Measurements from ENCODE around the gene ABLIM3. TPM values are rescaled to one million over a fixed set of nuclear protein-coding genes. Genes with fewer than 3 reads are reported as not detected.

ABLIM3 gene
- total and polyA plus RNA-seq, 2 donors = 1.4 to 7.3 TPM

- H3K4me1 ChIP-seq (ENCODE audit: control insufficient read depth in 2 of 2, insufficient read depth in 2 of 2, low read length in 2 of 2) = no peaks in the 10 kb centered on the region
- WGBS = 84% methylated on average over 5 of the region's 5 CpGs
Measured at GRCh38 chr5:149215478-149216090, 74.3 kb downstream of the ABLIM3 start.

GRCh38 chr5:149216496-149216895 lies 75.2 kb downstream of the ABLIM3 start:
- H3K4me3 ChIP-seq (ENCODE audit: low read length in 2 of 2) = no peak overlapping the region
- H3K27me3 ChIP-seq (ENCODE audit: control insufficient read depth in 2 of 2, insufficient read depth in 1 of 2, low read length in 1 of 2) = no peaks in the 10 kb centered on the region
- H3K36me3 ChIP-seq (ENCODE audit: control insufficient read depth in 2 of 2, insufficient read depth in 2 of 2, low read length in 1 of 2) = no peaks in the 10 kb centered on the region
- no peak overlapping the region for H3K27ac ChIP-seq (ENCODE audit: low read depth in 1 of 2, low read length in 1 of 2)
- H3K9me3 ChIP-seq (ENCODE audit: control insufficient read depth in 2 of 2, insufficient read depth in 1 of 2, low read length in 1 of 2) = no peaks in the 10 kb centered on the region
- 93% methylated on average over 2 of the region's 2 CpGs for WGBS
- H3K4me1 ChIP-seq (ENCODE audit: control insufficient read depth in 2 of 2, insufficient read depth in 2 of 2, low read length in 2 of 2) = no peaks in the 10 kb centered on the region
- DNase-seq (ENCODE audit: low read depth in 6 of 9, low spot score in 9 of 9) = no peak

More at GRCh38 chr5:149215478-149216090, 74.3 kb downstream of the ABLIM3 start:
- Histone ChIP-seq H3K9me3 (ENCODE audit: control insufficient read depth in 2 of 2, insufficient read depth in 1 of 2, low read length in 1 of 2) (no peaks in the 10 kb centered on the region), H3K27me3 (ENCODE audit: control insufficient read depth in 2 of 2, insufficient read depth in 1 of 2, low read length in 1 of 2) (no peaks in the 10 kb centered on the region), H3K4me3 (ENCODE audit: low read length in 2 of 2) (no peak overlapping the region), H3K36me3 (ENCODE audit: control insufficient read depth in 2 of 2, insufficient read depth in 2 of 2, low read length in 1 of 2) (no peaks in the 10 kb centered on the region), H3K27ac (ENCODE audit: low read depth in 1 of 2, low read length in 1 of 2) (no peak overlapping the region)
- no peak for DNase-seq (ENCODE audit: low read depth in 6 of 9, low spot score in 9 of 9)

GRCh38 chr5:149217096-149217802 lies 76.0 kb downstream of the ABLIM3 start:
- no peaks in the 10 kb centered on the region for H3K4me1 ChIP-seq (ENCODE audit: control insufficient read depth in 2 of 2, insufficient read depth in 2 of 2, low read length in 2 of 2)
- H3K36me3 ChIP-seq (ENCODE audit: control insufficient read depth in 2 of 2, insufficient read depth in 2 of 2, low read length in 1 of 2) = no peaks in the 10 kb centered on the region
- DNase-seq (ENCODE audit: low read depth in 6 of 9, low spot score in 9 of 9) = no peak
- 92% methylated on average over 6 of the region's 6 CpGs for WGBS
- no peak overlapping the region for H3K27ac ChIP-seq (ENCODE audit: low read depth in 1 of 2, low read length in 1 of 2)
- no peaks in the 10 kb centered on the region for H3K9me3 ChIP-seq (ENCODE audit: control insufficient read depth in 2 of 2, insufficient read depth in 1 of 2, low read length in 1 of 2)
- H3K27me3 ChIP-seq (ENCODE audit: control insufficient read depth in 2 of 2, insufficient read depth in 1 of 2, low read length in 1 of 2) = no peaks in the 10 kb centered on the region
- H3K4me3 ChIP-seq (ENCODE audit: low read length in 2 of 2) = no peak overlapping the region

- Histone ChIP-seq H3K36me3 (ENCODE audit: control insufficient read depth in 2 of 2, insufficient read depth in 2 of 2, low read length in 1 of 2) (no peaks in the 10 kb centered on the region), H3K27ac (ENCODE audit: low read depth in 1 of 2, low read length in 1 of 2) (no peak overlapping the region), H3K4me1 (ENCODE audit: control insufficient read depth in 2 of 2, insufficient read depth in 2 of 2, low read length in 2 of 2) (no peaks in the 10 kb centered on the region), H3K4me3 (ENCODE audit: low read length in 2 of 2) (no peak overlapping the region), H3K9me3 (ENCODE audit: control insufficient read depth in 2 of 2, insufficient read depth in 1 of 2, low read length in 1 of 2) (no peaks in the 10 kb centered on the region), H3K27me3 (ENCODE audit: control insufficient read depth in 2 of 2, insufficient read depth in 1 of 2, low read length in 1 of 2) (no peaks in the 10 kb centered on the region)
- DNase-seq (ENCODE audit: low read depth in 6 of 9, low spot score in 9 of 9) = no peak
- 88% methylated on average over 3 of the region's 3 CpGs for WGBS
Measured at GRCh38 chr5:149217803-149218155, 76.5 kb downstream of the ABLIM3 start.

GRCh38 chr5:149219584-149219983 lies 78.3 kb downstream of the ABLIM3 start:
- 94% methylated on average over 1 of the region's 1 CpG for WGBS
- no peaks in the 10 kb centered on the region for H3K9me3 ChIP-seq (ENCODE audit: control insufficient read depth in 2 of 2, insufficient read depth in 1 of 2, low read length in 1 of 2)
- H3K4me3 ChIP-seq (ENCODE audit: low read length in 2 of 2) = no peak overlapping the region
- H3K4me1 ChIP-seq (ENCODE audit: control insufficient read depth in 2 of 2, insufficient read depth in 2 of 2, low read length in 2 of 2) = no peaks in the 10 kb centered on the region
- DNase-seq (ENCODE audit: low read depth in 6 of 9, low spot score in 9 of 9) = no peak
- peaks cover 0 to 2% of the 10 kb centered on the region in 2 donors for H3K27me3 ChIP-seq (ENCODE audit: control insufficient read depth in 2 of 2, insufficient read depth in 1 of 2, low read length in 1 of 2)
- H3K36me3 ChIP-seq (ENCODE audit: control insufficient read depth in 2 of 2, insufficient read depth in 2 of 2, low read length in 1 of 2) = no peaks in the 10 kb centered on the region
- no peak overlapping the region for H3K27ac ChIP-seq (ENCODE audit: low read depth in 1 of 2, low read length in 1 of 2)

- H3K27ac ChIP-seq (ENCODE audit: low read depth in 1 of 2, low read length in 1 of 2) = no peak overlapping the region
- peaks cover 0 to 2% of the 10 kb centered on the region in 2 donors for H3K27me3 ChIP-seq (ENCODE audit: control insufficient read depth in 2 of 2, insufficient read depth in 1 of 2, low read length in 1 of 2)
- 93% methylated on average over 2 of the region's 2 CpGs for WGBS
- no peaks in the 10 kb centered on the region for H3K4me1 ChIP-seq (ENCODE audit: control insufficient read depth in 2 of 2, insufficient read depth in 2 of 2, low read length in 2 of 2)
- DNase-seq (ENCODE audit: low read depth in 6 of 9, low spot score in 9 of 9) = no peak
- no peaks in the 10 kb centered on the region for H3K9me3 ChIP-seq (ENCODE audit: control insufficient read depth in 2 of 2, insufficient read depth in 1 of 2, low read length in 1 of 2)
- H3K4me3 ChIP-seq (ENCODE audit: low read length in 2 of 2) = no peak overlapping the region
- no peaks in the 10 kb centered on the region for H3K36me3 ChIP-seq (ENCODE audit: control insufficient read depth in 2 of 2, insufficient read depth in 2 of 2, low read length in 1 of 2)
Measured at GRCh38 chr5:149220750-149221149, 79.5 kb downstream of the ABLIM3 start.

GRCh38 chr5:149221326-149221725 lies 80.0 kb downstream of the ABLIM3 start:
- WGBS = 91% methylated on average over 1 of the region's 1 CpG
- H3K4me1 ChIP-seq (ENCODE audit: control insufficient read depth in 2 of 2, insufficient read depth in 2 of 2, low read length in 2 of 2) = no peaks in the 10 kb centered on the region
- H3K4me3 ChIP-seq (ENCODE audit: low read length in 2 of 2) = no peak overlapping the region
- no peaks in the 10 kb centered on the region for H3K36me3 ChIP-seq (ENCODE audit: control insufficient read depth in 2 of 2, insufficient read depth in 2 of 2, low read length in 1 of 2)
- no peak overlapping the region for H3K27ac ChIP-seq (ENCODE audit: low read depth in 1 of 2, low read length in 1 of 2)
- peaks cover 0 to 2% of the 10 kb centered on the region in 2 donors for H3K27me3 ChIP-seq (ENCODE audit: control insufficient read depth in 2 of 2, insufficient read depth in 1 of 2, low read length in 1 of 2)
- no peak for DNase-seq (ENCODE audit: low read depth in 6 of 9, low spot score in 9 of 9)
- no peaks in the 10 kb centered on the region for H3K9me3 ChIP-seq (ENCODE audit: control insufficient read depth in 2 of 2, insufficient read depth in 1 of 2, low read length in 1 of 2)

- DNase-seq (ENCODE audit: low read depth in 6 of 9, low spot score in 9 of 9) = no peak
- WGBS = 96% methylated on average over 4 of the region's 4 CpGs
- no peaks in the 10 kb centered on the region for H3K9me3 ChIP-seq (ENCODE audit: control insufficient read depth in 2 of 2, insufficient read depth in 1 of 2, low read length in 1 of 2)
- H3K27me3 ChIP-seq (ENCODE audit: control insufficient read depth in 2 of 2, insufficient read depth in 1 of 2, low read length in 1 of 2) = peaks cover 0 to 2% of the 10 kb centered on the region in 2 donors
- H3K36me3 ChIP-seq (ENCODE audit: control insufficient read depth in 2 of 2, insufficient read depth in 2 of 2, low read length in 1 of 2) = no peaks in the 10 kb centered on the region
- H3K27ac ChIP-seq (ENCODE audit: low read depth in 1 of 2, low read length in 1 of 2) = no peak overlapping the region
- no peak overlapping the region for H3K4me3 ChIP-seq (ENCODE audit: low read length in 2 of 2)
- no peaks in the 10 kb centered on the region for H3K4me1 ChIP-seq (ENCODE audit: control insufficient read depth in 2 of 2, insufficient read depth in 2 of 2, low read length in 2 of 2)
Measured at GRCh38 chr5:149221731-149222342, 80.5 kb downstream of the ABLIM3 start.

- H3K27me3 ChIP-seq (ENCODE audit: control insufficient read depth in 2 of 2, insufficient read depth in 1 of 2, low read length in 1 of 2) = peaks cover 0 to 2% of the 10 kb centered on the region in 2 donors
- H3K4me1 ChIP-seq (ENCODE audit: control insufficient read depth in 2 of 2, insufficient read depth in 2 of 2, low read length in 2 of 2) = no peaks in the 10 kb centered on the region
- DNase-seq (ENCODE audit: low read depth in 6 of 9, low spot score in 9 of 9) = no peak
- H3K27ac ChIP-seq (ENCODE audit: low read depth in 1 of 2, low read length in 1 of 2) = no peak overlapping the region
- no peak overlapping the region for H3K4me3 ChIP-seq (ENCODE audit: low read length in 2 of 2)
- no peaks in the 10 kb centered on the region for H3K9me3 ChIP-seq (ENCODE audit: control insufficient read depth in 2 of 2, insufficient read depth in 1 of 2, low read length in 1 of 2)
- WGBS = 65% methylated on average over 11 of the region's 11 CpGs
- H3K36me3 ChIP-seq (ENCODE audit: control insufficient read depth in 2 of 2, insufficient read depth in 2 of 2, low read length in 1 of 2) = no peaks in the 10 kb centered on the region
Measured at GRCh38 chr5:149223081-149223848, 82.0 kb downstream of the ABLIM3 start.

Data from thymus (tissue), 11 donors.